HepG2 (cell line): ENCODE measurements around the gene SKIDA1. TPM values are rescaled to one million over a fixed set of nuclear protein-coding genes. Genes with fewer than 3 reads are reported as not detected.

Experiments used
- ATF1 ChIP-seq: IDR thresholded peaks from 2 replicates; pipeline ENCODE4 v1.6.1; 2016; ENCODE audit warnings: mild to moderate bottlenecking, control low read depth
- NPAS2 ChIP-seq: sonication (generic); formaldehyde crosslinking; IDR thresholded peaks from 2 replicates; pipeline ENCODE4 v1.8.0; 2022; ENCODE audit warnings: mild to moderate bottlenecking, missing genetic modification reagents, borderline replicate concordance
- polyA plus RNA-seq, 8 experiments: library from polyadenylated mRNA; depleted of rRNA in 3 of 8; stranded (reverse) in 7 of 8; unstranded in 1 of 8; fragments of >200 nt; fragmentation: Illumina TruSeq in 4 of 8; extraction: Trizol in 4 of 8; gene quantifications; 2 replicates each; pipeline versions ENCODE4 v1.2.1 to v1.2.3, GENCODE V29; 2011 to 2016; ENCODE audit warnings: low read depth in 4 of 8, missing spikeins in 1 of 8, mixed read lengths in 1 of 8; ENCODE audit not compliant: insufficient read depth in 1 of 8
- total RNA-seq, 5 experiments: library from RNA; depleted of rRNA; stranded (reverse); fragments of >200 nt; fragmentation: Illumina TruSeq; extraction: Trizol; gene quantifications; 2 replicates each; pipeline ENCODE4 v1.2.3, GENCODE V29; 2016; ENCODE audit warnings: low read depth in 1 of 5
- TF ChIP-seq, protein P1 (sequence below): sonication (generic); formaldehyde crosslinking; IDR thresholded peaks from 2 replicates; pipeline ENCODE4 v1.8.0; 2022; ENCODE audit warnings: missing genetic modification reagents, low read depth, mild to moderate bottlenecking, borderline replicate concordance
- TF ChIP-seq, protein P2 (sequence below): sonication (generic); formaldehyde crosslinking; IDR thresholded peaks from 2 replicates; pipeline ENCODE4 v1.4.0; 2020; ENCODE audit warnings: missing genetic modification reagents
- TF ChIP-seq, protein P3 (sequence below): sonication (generic); formaldehyde crosslinking; IDR thresholded peaks from 2 replicates; pipeline ENCODE4 v1.5.1; 2020; ENCODE audit warnings: missing genetic modification reagents, mild to moderate bottlenecking, borderline replicate concordance
- TF ChIP-seq, protein P4 (sequence below): sonication (generic); formaldehyde crosslinking; IDR thresholded peaks from 2 replicates; pipeline ENCODE4 v1.4.0; 2020; ENCODE audit warnings: missing genetic modification reagents, borderline replicate concordance
- TF ChIP-seq, protein P5 (sequence below): fragments of 450-650 bp; IDR thresholded peaks from 2 replicates; pipeline ENCODE4 v1.6.1; 2017; ENCODE audit warnings: mild to moderate bottlenecking
- TF ChIP-seq, protein P6 (sequence below): sonication (generic); formaldehyde crosslinking; IDR thresholded peaks from 2 replicates; pipeline ENCODE4 v1.9.0; 2022; ENCODE audit warnings: low read depth, missing genetic modification reagents

Gene SKIDA1
- total and polyA plus RNA-seq, 2 of the 13 experiments (the other 11 are each of a cell fraction or from before 2014, with no cell fraction given) = 0.73 to 1.5 TPM

DNA sequence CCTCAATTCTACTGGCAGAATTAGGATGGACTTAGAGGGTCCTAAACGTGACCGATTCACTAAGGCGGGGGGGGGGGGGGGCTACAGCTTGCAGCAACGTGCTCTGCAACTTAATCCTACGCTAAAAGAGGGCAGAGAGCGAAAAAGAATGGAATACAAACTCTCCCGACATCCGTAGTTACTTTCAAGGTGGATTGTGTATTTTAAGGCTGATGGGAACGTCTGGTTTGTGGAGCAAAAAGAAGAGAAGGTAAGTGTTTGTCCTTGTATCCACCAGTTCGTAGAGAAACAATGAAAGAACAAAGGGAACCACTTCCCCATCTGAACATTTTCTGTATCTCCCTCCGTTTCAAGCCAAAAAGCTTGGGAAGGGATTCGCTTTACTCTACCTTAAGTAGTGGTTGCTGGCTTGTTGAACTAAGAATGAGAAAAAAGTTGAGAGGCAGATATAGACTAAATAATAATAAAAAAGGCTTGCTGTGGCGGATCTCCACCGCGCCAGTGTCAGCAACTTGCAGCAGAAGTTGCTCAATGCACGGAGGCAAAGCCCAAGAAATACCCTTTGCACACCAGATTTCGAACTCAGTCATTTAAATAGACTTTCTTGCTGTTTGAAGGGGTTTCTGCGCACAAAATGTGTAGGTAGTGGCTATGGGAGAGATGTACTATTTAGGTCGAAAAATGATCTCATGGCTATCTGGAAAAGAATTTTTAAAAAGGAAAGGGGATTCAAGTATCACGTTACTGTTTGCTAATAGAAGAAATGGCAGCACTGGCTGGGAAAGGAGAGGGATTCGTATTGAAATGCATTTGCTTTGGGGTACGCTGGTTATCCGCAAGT lies 736 bp downstream of the SKIDA1 start (continued):
- TF ChIP-seq, protein P1, sequence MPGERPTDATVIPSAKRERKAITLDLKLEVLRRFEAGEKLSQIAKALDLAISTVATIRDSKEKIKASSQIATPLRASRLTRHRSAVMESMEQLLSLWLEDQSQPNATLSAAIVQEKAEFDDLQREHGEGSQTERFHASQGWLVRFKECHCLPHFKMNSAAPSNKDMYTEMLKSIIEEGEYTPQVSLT = 0 out of 2 replicates have a peak, but pooled peaks have one; percentile 13
- TF ChIP-seq, protein P2, sequence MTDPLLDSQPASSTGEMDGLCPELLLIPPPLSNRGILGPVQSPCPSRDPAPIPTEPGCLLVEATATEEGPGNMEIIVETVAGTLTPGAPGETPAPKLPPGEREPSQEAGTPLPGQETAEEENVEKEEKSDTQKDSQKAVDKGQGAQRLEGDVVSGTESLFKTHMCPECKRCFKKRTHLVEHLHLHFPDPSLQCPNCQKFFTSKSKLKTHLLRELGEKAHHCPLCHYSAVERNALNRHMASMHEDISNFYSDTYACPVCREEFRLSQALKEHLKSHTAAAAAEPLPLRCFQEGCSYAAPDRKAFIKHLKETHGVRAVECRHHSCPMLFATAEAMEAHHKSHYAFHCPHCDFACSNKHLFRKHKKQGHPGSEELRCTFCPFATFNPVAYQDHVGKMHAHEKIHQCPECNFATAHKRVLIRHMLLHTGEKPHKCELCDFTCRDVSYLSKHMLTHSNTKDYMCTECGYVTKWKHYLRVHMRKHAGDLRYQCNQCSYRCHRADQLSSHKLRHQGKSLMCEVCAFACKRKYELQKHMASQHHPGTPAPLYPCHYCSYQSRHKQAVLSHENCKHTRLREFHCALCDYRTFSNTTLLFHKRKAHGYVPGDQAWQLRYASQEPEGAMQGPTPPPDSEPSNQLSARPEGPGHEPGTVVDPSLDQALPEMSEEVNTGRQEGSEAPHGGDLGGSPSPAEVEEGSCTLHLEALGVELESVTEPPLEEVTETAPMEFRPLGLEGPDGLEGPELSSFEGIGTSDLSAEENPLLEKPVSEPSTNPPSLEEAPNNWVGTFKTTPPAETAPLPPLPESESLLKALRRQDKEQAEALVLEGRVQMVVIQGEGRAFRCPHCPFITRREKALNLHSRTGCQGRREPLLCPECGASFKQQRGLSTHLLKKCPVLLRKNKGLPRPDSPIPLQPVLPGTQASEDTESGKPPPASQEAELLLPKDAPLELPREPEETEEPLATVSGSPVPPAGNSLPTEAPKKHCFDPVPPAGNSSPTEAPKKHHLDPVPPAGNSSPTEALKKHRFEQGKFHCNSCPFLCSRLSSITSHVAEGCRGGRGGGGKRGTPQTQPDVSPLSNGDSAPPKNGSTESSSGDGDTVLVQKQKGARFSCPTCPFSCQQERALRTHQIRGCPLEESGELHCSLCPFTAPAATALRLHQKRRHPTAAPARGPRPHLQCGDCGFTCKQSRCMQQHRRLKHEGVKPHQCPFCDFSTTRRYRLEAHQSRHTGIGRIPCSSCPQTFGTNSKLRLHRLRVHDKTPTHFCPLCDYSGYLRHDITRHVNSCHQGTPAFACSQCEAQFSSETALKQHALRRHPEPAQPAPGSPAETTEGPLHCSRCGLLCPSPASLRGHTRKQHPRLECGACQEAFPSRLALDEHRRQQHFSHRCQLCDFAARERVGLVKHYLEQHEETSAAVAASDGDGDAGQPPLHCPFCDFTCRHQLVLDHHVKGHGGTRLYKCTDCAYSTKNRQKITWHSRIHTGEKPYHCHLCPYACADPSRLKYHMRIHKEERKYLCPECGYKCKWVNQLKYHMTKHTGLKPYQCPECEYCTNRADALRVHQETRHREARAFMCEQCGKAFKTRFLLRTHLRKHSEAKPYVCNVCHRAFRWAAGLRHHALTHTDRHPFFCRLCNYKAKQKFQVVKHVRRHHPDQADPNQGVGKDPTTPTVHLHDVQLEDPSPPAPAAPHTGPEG (CRISPR knock-in tag) = no peak
- TF ChIP-seq, protein P3, sequence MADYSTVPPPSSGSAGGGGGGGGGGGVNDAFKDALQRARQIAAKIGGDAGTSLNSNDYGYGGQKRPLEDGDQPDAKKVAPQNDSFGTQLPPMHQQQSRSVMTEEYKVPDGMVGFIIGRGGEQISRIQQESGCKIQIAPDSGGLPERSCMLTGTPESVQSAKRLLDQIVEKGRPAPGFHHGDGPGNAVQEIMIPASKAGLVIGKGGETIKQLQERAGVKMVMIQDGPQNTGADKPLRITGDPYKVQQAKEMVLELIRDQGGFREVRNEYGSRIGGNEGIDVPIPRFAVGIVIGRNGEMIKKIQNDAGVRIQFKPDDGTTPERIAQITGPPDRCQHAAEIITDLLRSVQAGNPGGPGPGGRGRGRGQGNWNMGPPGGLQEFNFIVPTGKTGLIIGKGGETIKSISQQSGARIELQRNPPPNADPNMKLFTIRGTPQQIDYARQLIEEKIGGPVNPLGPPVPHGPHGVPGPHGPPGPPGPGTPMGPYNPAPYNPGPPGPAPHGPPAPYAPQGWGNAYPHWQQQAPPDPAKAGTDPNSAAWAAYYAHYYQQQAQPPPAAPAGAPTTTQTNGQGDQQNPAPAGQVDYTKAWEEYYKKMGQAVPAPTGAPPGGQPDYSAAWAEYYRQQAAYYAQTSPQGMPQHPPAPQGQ (CRISPR knock-in tag) = no peak
- TF ChIP-seq NPAS2 (no peak), ATF1 (CRISPR knock-in tag) (0 out of 2 replicates have a peak, but pooled peaks have one; percentile 13)
- TF ChIP-seq, protein P4, sequence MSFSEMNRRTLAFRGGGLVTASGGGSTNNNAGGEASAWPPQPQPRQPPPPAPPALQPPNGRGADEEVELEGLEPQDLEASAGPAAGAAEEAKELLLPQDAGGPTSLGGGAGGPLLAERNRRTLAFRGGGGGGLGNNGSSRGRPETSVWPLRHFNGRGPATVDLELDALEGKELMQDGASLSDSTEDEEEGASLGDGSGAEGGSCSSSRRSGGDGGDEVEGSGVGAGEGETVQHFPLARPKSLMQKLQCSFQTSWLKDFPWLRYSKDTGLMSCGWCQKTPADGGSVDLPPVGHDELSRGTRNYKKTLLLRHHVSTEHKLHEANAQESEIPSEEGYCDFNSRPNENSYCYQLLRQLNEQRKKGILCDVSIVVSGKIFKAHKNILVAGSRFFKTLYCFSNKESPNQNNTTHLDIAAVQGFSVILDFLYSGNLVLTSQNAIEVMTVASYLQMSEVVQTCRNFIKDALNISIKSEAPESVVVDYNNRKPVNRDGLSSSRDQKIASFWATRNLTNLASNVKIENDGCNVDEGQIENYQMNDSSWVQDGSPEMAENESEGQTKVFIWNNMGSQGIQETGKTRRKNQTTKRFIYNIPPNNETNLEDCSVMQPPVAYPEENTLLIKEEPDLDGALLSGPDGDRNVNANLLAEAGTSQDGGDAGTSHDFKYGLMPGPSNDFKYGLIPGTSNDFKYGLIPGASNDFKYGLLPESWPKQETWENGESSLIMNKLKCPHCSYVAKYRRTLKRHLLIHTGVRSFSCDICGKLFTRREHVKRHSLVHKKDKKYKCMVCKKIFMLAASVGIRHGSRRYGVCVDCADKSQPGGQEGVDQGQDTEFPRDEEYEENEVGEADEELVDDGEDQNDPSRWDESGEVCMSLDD (CRISPR knock-in tag) = no peak
- TF ChIP-seq, protein P5, sequence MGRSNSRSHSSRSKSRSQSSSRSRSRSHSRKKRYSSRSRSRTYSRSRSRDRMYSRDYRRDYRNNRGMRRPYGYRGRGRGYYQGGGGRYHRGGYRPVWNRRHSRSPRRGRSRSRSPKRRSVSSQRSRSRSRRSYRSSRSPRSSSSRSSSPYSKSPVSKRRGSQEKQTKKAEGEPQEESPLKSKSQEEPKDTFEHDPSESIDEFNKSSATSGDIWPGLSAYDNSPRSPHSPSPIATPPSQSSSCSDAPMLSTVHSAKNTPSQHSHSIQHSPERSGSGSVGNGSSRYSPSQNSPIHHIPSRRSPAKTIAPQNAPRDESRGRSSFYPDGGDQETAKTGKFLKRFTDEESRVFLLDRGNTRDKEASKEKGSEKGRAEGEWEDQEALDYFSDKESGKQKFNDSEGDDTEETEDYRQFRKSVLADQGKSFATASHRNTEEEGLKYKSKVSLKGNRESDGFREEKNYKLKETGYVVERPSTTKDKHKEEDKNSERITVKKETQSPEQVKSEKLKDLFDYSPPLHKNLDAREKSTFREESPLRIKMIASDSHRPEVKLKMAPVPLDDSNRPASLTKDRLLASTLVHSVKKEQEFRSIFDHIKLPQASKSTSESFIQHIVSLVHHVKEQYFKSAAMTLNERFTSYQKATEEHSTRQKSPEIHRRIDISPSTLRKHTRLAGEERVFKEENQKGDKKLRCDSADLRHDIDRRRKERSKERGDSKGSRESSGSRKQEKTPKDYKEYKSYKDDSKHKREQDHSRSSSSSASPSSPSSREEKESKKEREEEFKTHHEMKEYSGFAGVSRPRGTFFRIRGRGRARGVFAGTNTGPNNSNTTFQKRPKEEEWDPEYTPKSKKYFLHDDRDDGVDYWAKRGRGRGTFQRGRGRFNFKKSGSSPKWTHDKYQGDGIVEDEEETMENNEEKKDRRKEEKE = no peak
- TF ChIP-seq, protein P6, sequence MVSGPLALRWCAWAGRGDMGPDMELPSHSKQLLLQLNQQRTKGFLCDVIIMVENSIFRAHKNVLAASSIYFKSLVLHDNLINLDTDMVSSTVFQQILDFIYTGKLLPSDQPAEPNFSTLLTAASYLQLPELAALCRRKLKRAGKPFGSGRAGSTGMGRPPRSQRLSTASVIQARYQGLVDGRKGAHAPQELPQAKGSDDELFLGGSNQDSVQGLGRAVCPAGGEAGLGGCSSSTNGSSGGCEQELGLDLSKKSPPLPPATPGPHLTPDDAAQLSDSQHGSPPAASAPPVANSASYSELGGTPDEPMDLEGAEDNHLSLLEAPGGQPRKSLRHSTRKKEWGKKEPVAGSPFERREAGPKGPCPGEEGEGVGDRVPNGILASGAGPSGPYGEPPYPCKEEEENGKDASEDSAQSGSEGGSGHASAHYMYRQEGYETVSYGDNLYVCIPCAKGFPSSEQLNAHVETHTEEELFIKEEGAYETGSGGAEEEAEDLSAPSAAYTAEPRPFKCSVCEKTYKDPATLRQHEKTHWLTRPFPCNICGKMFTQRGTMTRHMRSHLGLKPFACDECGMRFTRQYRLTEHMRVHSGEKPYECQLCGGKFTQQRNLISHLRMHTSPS (CRISPR knock-in tag) = no peak
